ENCODE measurements around the gene FARSB.
"Not testable (repeated sequence)": the region's sequence is repeated elsewhere in the genome, so short reads cannot be mapped to it uniquely, and the experiment has no call there.

Gene FARSB

DNA sequence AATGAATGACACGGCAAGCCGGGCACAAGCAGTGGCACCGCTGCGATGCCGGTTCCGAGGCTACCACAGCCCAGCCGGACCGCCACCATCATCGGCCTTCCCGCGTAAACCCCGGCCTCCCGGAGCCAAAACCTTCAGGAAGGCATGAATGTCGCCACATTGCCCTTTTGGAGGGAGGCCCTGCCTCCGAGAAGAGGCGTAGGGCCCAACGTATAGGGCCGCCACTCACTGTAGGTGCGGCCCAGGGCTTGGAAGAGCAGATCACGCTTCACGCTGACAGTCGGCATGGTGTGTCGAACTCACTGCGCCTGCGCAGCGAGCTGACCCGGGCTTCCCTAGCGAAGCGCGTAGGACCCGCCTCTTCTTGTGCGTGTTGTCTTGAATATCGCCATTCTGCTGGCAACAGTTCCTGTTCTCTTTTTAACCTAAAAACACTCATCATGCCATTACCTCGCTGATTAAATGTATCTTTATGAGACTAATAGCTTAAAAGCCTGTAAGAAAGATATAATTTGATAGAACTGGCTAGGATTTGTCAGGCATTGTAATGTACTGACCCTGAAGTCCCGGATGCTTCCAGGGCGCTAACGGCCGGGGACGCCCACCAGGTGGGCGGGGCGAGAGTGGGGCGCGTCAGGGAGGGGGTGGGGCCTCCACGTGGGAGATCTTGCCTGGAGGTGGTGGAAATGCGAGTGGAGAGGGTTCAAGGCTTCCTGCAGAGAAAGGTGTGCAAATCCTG is at the start of gene FARSB:
Gene FARSB, minus strand, starts transcription at position 306 of the 739 bp plus-strand sequence. Its CDS starts 19 bp downstream, at position 287.
- H3K36me3 ChIP-seq (ENCODE audit: control insufficient read depth in 2 of 2, insufficient read depth in 2 of 2, low read length in 2 of 2) = no peaks in the 10 kb centered on the region
- peak within 1 kb of the TSS; percentile 83 to 97 for H3K27ac ChIP-seq (ENCODE audit: low read depth in 2 of 2, low read length in 2 of 2)
- H3K4me3 ChIP-seq (ENCODE audit: low read length in 2 of 2) = peak within 1 kb of the TSS; percentile 77 to 98
- peak within 1 kb of the TSS; percentile 79 to 96 for H3K9ac ChIP-seq (ENCODE audit: low read depth in 1 of 2, low read length in 2 of 2)
- H3K4me1 ChIP-seq (ENCODE audit: control insufficient read depth in 2 of 2, insufficient read depth in 2 of 2, low read length in 2 of 2) = peaks cover 15 to 35% of the 10 kb centered on the region in 2 donors
- no peaks in the 10 kb centered on the region for H3K9me3 ChIP-seq (ENCODE audit: control insufficient read depth in 2 of 2, low read length in 2 of 2)
- H3K27me3 ChIP-seq (ENCODE audit: control insufficient read depth in 2 of 2, insufficient read depth in 2 of 2, low read length in 2 of 2) = no peaks in the 10 kb centered on the region

- H3K4me3 ChIP-seq (ENCODE audit: low read length in 2 of 2) = no peak overlapping the region
- H3K27ac ChIP-seq (ENCODE audit: low read depth in 2 of 2, low read length in 2 of 2) = no peak overlapping the region
- no peak overlapping the region for H3K9ac ChIP-seq (ENCODE audit: low read depth in 1 of 2, low read length in 2 of 2)
- no peaks in the 10 kb centered on the region for H3K9me3 ChIP-seq (ENCODE audit: control insufficient read depth in 2 of 2, low read length in 2 of 2)
- peaks cover 0 to 3% of the 10 kb centered on the region in 2 donors for H3K4me1 ChIP-seq (ENCODE audit: control insufficient read depth in 2 of 2, insufficient read depth in 2 of 2, low read length in 2 of 2)
- no peaks in the 10 kb centered on the region for H3K36me3 ChIP-seq (ENCODE audit: control insufficient read depth in 2 of 2, insufficient read depth in 2 of 2, low read length in 2 of 2)
- H3K27me3 ChIP-seq (ENCODE audit: control insufficient read depth in 2 of 2, insufficient read depth in 2 of 2, low read length in 2 of 2) = no peaks in the 10 kb centered on the region
Observed at GRCh38 chr2:222703886-222704285, 48.0 kb upstream of the FARSB start.

DNA sequence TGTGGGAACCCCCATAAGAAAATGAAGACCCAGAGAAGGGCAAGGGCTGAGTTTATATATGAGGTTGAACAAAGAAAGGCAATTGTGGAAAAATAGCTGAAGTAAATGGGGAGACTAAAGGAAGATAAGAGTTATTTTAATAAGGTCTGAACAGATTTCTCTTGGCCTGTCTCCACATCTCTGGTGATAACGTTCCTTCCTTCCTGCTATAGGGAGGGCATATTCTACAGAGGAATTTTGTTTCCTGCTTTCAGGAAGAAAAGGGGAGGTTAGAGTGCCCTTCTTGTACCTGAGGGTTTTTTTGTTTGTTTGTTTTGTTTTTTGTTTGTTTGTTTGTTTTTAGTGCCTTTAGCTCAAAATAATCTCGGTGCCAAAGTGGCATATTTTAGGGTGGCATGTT is 47.2 kb upstream of the FARSB start:
- H3K4me1 ChIP-seq (ENCODE audit: control insufficient read depth in 2 of 2, insufficient read depth in 2 of 2, low read length in 2 of 2) = peaks cover 0 to 2% of the 10 kb centered on the region in 2 donors
- no peaks in the 10 kb centered on the region for H3K9me3 ChIP-seq (ENCODE audit: control insufficient read depth in 2 of 2, low read length in 2 of 2)
- no peaks in the 10 kb centered on the region for H3K27me3 ChIP-seq (ENCODE audit: control insufficient read depth in 2 of 2, insufficient read depth in 2 of 2, low read length in 2 of 2)
- H3K4me3 ChIP-seq (ENCODE audit: low read length in 2 of 2) = no peak overlapping the region
- H3K27ac ChIP-seq (ENCODE audit: low read depth in 2 of 2, low read length in 2 of 2) = no peak overlapping the region
- H3K36me3 ChIP-seq (ENCODE audit: control insufficient read depth in 2 of 2, insufficient read depth in 2 of 2, low read length in 2 of 2) = no peaks in the 10 kb centered on the region
- no peak overlapping the region for H3K9ac ChIP-seq (ENCODE audit: low read depth in 1 of 2, low read length in 2 of 2)

GRCh38 chr2:222701721-222702131 is 45.8 kb upstream of the FARSB start:
- no peak overlapping the region for H3K9ac ChIP-seq (ENCODE audit: low read depth in 1 of 2, low read length in 2 of 2)
- H3K36me3 ChIP-seq (ENCODE audit: control insufficient read depth in 2 of 2, insufficient read depth in 2 of 2, low read length in 2 of 2) = no peaks in the 10 kb centered on the region
- no peak overlapping the region for H3K4me3 ChIP-seq (ENCODE audit: low read length in 2 of 2)
- H3K4me1 ChIP-seq (ENCODE audit: control insufficient read depth in 2 of 2, insufficient read depth in 2 of 2, low read length in 2 of 2) = no peaks in the 10 kb centered on the region
- no peak overlapping the region for H3K27ac ChIP-seq (ENCODE audit: low read depth in 2 of 2, low read length in 2 of 2)
- H3K9me3 ChIP-seq (ENCODE audit: control insufficient read depth in 2 of 2, low read length in 2 of 2) = no peaks in the 10 kb centered on the region
- no peaks in the 10 kb centered on the region for H3K27me3 ChIP-seq (ENCODE audit: control insufficient read depth in 2 of 2, insufficient read depth in 2 of 2, low read length in 2 of 2)

DNA sequence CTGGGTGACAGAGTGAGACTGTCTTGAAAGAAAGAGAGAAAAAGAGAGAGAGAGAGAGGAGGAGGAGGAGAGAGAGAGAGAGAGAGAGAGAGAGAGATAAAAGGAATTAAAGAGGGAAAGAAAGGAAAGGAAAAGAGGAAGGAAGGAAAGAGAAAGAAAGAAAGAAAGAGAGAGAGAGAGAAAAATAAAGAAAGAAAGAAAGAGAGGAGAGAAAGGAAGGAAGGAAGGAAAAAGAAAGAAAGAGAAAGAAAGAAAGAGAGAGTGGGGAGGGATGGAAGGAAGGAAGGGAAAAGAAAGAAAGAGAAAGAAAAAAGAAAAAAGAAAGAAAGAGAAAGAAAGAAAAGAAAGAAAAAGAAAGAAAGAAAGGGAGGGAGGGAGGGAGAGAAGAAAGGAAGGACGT is 45.3 kb upstream of the FARSB start:
- Histone ChIP-seq H3K4me1 (ENCODE audit: control insufficient read depth in 2 of 2, insufficient read depth in 2 of 2, low read length in 2 of 2) (no peaks in the 10 kb centered on the region), H3K4me3 (ENCODE audit: low read length in 2 of 2) (no peak overlapping the region), H3K9me3 (ENCODE audit: control insufficient read depth in 2 of 2, low read length in 2 of 2) (no peaks in the 10 kb centered on the region), H3K27ac (ENCODE audit: low read depth in 2 of 2, low read length in 2 of 2) (no peak overlapping the region), H3K36me3 (ENCODE audit: control insufficient read depth in 2 of 2, insufficient read depth in 2 of 2, low read length in 2 of 2) (no peaks in the 10 kb centered on the region), H3K27me3 (ENCODE audit: control insufficient read depth in 2 of 2, insufficient read depth in 2 of 2, low read length in 2 of 2) (no peaks in the 10 kb centered on the region), H3K9ac (ENCODE audit: low read depth in 1 of 2, low read length in 2 of 2) (no peak overlapping the region)

DNA sequence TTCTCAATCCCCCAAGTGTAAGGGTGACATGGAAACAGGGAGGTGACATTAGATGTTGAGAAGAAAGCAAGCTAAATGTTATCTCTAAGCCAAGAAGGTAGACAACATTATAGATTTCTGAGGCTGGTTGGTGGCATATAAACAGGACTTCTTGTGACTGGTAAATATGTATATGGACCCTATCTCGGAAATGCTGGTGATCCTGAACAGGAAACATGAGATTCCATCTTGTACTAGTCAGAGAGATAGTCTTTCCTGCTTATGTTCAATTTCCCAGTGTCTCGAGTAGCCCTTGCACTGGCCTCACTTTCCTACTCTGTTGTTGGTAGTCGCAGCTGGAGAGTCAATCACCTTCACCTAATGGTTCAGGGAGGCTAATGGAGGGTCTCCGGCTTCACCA is 42.4 kb upstream of the FARSB start:
- H3K36me3 ChIP-seq (ENCODE audit: control insufficient read depth in 2 of 2, insufficient read depth in 2 of 2, low read length in 2 of 2) = no peaks in the 10 kb centered on the region
- no peak overlapping the region for H3K4me3 ChIP-seq (ENCODE audit: low read length in 2 of 2)
- H3K4me1 ChIP-seq (ENCODE audit: control insufficient read depth in 2 of 2, insufficient read depth in 2 of 2, low read length in 2 of 2) = no peaks in the 10 kb centered on the region
- no peak overlapping the region for H3K27ac ChIP-seq (ENCODE audit: low read depth in 2 of 2, low read length in 2 of 2)
- no peaks in the 10 kb centered on the region for H3K27me3 ChIP-seq (ENCODE audit: control insufficient read depth in 2 of 2, insufficient read depth in 2 of 2, low read length in 2 of 2)
- H3K9ac ChIP-seq (ENCODE audit: low read depth in 1 of 2, low read length in 2 of 2) = no peak overlapping the region
- no peaks in the 10 kb centered on the region for H3K9me3 ChIP-seq (ENCODE audit: control insufficient read depth in 2 of 2, low read length in 2 of 2)

DNA sequence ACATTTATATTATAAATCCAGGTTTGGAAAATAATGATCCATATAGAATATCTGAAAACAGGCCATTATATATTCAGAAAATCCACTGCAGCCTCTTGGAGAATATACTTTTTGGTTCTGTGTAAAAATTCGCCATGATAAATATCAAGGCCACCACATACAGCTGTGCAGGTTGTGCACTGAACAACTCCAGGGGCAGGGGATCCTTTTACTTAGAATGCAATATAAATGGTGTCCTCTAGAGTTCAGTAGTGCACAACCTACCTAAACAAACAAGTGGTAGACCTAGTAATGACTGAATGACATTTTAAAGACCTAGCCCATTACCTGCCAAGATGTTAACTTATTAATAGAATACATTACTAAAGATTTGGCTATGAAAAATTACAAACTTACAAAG is 37.9 kb upstream of the FARSB start:
- Histone ChIP-seq H3K4me1 (ENCODE audit: control insufficient read depth in 2 of 2, insufficient read depth in 2 of 2, low read length in 2 of 2) (no peaks in the 10 kb centered on the region), H3K9me3 (ENCODE audit: control insufficient read depth in 2 of 2, low read length in 2 of 2) (no peaks in the 10 kb centered on the region), H3K36me3 (ENCODE audit: control insufficient read depth in 2 of 2, insufficient read depth in 2 of 2, low read length in 2 of 2) (no peaks in the 10 kb centered on the region), H3K27me3 (ENCODE audit: control insufficient read depth in 2 of 2, insufficient read depth in 2 of 2, low read length in 2 of 2) (no peaks in the 10 kb centered on the region), H3K4me3 (ENCODE audit: low read length in 2 of 2) (no peak overlapping the region), H3K9ac (ENCODE audit: low read depth in 1 of 2, low read length in 2 of 2) (no peak overlapping the region), H3K27ac (ENCODE audit: low read depth in 2 of 2, low read length in 2 of 2) (no peak overlapping the region)

DNA sequence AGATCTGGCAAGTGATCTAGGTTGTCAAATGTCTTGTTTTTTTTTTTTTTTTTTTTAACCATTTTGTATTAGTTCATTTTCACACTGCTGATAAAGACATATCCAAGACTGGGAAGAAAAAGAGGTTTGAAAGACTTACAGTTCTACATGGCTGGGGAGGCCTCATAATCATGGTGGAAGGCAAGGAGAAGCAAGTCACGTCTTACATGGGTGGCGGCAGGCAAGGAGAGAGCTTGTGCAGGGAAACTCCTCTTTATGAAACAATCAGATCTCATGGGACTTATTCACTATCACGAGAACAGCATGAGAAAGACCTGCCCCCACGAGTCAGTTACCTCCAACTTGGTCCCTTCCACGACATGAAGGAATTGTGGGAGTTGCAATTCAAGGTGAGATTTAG is 37.5 kb upstream of the FARSB start:
- H3K9me3 ChIP-seq (ENCODE audit: control insufficient read depth in 2 of 2, low read length in 2 of 2); H3K4me3 ChIP-seq (ENCODE audit: low read length in 2 of 2); H3K36me3 ChIP-seq (ENCODE audit: control insufficient read depth in 2 of 2, insufficient read depth in 2 of 2, low read length in 2 of 2); H3K27ac ChIP-seq (ENCODE audit: low read depth in 2 of 2, low read length in 2 of 2); H3K27me3 ChIP-seq (ENCODE audit: control insufficient read depth in 2 of 2, insufficient read depth in 2 of 2, low read length in 2 of 2); H3K4me1 ChIP-seq (ENCODE audit: control insufficient read depth in 2 of 2, insufficient read depth in 2 of 2, low read length in 2 of 2); H3K9ac ChIP-seq (ENCODE audit: low read depth in 1 of 2, low read length in 2 of 2): not testable (repeated sequence)

DNA sequence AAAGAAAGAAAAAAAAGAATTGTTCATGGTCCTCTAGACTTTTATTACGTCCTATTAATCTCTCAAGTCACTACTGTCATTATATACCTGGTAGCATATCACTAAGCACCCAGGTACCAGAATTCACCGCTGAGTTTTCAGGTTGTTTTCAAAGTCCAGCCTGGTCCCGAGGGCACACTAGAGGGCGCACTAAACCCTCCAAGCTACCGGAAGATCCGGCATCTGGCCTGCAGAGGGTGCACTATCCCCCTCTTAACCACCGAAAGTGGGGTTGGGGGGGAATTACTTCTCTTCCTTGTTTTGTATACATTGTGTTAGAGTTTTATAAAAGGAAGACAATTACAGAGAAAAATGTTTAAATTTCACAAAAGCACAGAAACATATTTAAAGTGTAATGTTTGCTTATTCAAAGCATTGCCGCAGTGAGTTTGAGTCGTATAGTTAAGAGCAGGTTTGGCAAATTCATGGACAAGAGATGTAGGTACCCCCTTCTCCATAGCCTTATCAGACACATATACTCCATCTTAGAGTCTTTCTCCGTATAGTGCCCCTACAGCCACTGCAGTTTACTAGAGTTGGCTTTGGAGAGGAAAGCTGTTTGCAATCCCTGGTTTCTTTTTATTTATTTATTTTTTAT is 34.8 kb upstream of the FARSB start:
- Histone ChIP-seq H3K27me3 (ENCODE audit: control insufficient read depth in 2 of 2, insufficient read depth in 2 of 2, low read length in 2 of 2) (no peaks in the 10 kb centered on the region), H3K36me3 (ENCODE audit: control insufficient read depth in 2 of 2, insufficient read depth in 2 of 2, low read length in 2 of 2) (no peaks in the 10 kb centered on the region), H3K4me3 (ENCODE audit: low read length in 2 of 2) (no peak overlapping the region), H3K4me1 (ENCODE audit: control insufficient read depth in 2 of 2, insufficient read depth in 2 of 2, low read length in 2 of 2) (no peaks in the 10 kb centered on the region), H3K27ac (ENCODE audit: low read depth in 2 of 2, low read length in 2 of 2) (no peak overlapping the region), H3K9ac (ENCODE audit: low read depth in 1 of 2, low read length in 2 of 2) (no peak overlapping the region), H3K9me3 (ENCODE audit: control insufficient read depth in 2 of 2, low read length in 2 of 2) (no peaks in the 10 kb centered on the region)

DNA sequence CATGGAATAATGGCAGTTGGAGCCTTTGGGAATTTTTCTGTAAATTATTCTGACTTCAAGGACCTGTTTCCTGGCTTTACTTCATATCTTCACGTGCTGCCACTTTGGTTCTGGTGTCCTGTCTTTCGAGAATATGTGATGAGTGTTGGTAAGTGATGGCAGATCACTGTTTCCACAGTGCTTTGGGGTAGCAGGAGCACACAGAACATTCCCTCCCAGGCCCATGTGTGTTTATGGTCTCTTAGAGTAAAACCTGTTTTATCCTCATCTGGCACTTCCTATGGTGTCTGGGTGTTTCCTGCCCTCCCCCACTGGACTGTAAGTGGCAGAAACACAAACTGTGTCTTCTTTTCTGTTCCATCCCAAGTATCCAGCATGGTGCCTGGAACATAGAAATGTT is 33.4 kb upstream of the FARSB start:
- Histone ChIP-seq H3K27me3 (ENCODE audit: control insufficient read depth in 2 of 2, insufficient read depth in 2 of 2, low read length in 2 of 2) (no peaks in the 10 kb centered on the region), H3K27ac (ENCODE audit: low read depth in 2 of 2, low read length in 2 of 2) (no peak overlapping the region), H3K9ac (ENCODE audit: low read depth in 1 of 2, low read length in 2 of 2) (no peak overlapping the region), H3K4me3 (ENCODE audit: low read length in 2 of 2) (no peak overlapping the region), H3K4me1 (ENCODE audit: control insufficient read depth in 2 of 2, insufficient read depth in 2 of 2, low read length in 2 of 2) (no peaks in the 10 kb centered on the region), H3K36me3 (ENCODE audit: control insufficient read depth in 2 of 2, insufficient read depth in 2 of 2, low read length in 2 of 2) (no peaks in the 10 kb centered on the region), H3K9me3 (ENCODE audit: control insufficient read depth in 2 of 2, low read length in 2 of 2) (no peaks in the 10 kb centered on the region)
